PC-3 (cell line): ENCODE data around the gene AKAP6.

Experiments
- CTCF ChIP-seq: fragments of 300-600 bp; sonication (generic); conservative IDR thresholded peaks from 2 replicates; pipeline ENCODE4 v1.5.1; 2017; ENCODE audit warnings: antibody characterized with exemption, low read depth, mild to moderate bottlenecking, low read length
- EZH2phosphoT487 ChIP-seq: fragments of 300-600 bp; sonication (generic); IDR thresholded peaks from 2 replicates; pipeline ENCODE4 v1.6.1; 2018; ENCODE audit warnings: mild to moderate bottlenecking, antibody characterized with exemption, low read length, borderline replicate concordance

DNA sequence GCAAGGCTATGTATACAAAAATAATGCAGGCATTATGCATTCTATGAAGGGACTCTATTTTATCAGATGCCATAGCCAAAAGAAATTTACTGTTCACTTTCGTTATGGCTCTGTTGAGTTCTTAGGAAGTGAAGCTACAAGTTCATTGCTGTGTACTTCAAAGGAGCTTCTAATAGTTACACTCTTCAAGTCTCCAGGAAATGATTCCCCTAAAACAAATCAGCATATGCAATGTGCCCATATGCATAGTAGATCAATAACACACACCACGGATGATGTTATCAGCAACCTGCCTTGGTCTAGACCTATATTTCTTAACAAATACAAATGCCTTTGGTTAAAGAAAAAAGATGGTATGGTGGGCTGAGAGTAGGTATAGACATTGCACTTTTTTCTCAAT is 83.4 kb downstream of the AKAP6 start:
- no peak for TF ChIP-seq CTCF
- TF ChIP-seq EZH2phosphoT487: no peak
